ENCODE data around the gene LMTK3.

Gene LMTK3

DNA sequence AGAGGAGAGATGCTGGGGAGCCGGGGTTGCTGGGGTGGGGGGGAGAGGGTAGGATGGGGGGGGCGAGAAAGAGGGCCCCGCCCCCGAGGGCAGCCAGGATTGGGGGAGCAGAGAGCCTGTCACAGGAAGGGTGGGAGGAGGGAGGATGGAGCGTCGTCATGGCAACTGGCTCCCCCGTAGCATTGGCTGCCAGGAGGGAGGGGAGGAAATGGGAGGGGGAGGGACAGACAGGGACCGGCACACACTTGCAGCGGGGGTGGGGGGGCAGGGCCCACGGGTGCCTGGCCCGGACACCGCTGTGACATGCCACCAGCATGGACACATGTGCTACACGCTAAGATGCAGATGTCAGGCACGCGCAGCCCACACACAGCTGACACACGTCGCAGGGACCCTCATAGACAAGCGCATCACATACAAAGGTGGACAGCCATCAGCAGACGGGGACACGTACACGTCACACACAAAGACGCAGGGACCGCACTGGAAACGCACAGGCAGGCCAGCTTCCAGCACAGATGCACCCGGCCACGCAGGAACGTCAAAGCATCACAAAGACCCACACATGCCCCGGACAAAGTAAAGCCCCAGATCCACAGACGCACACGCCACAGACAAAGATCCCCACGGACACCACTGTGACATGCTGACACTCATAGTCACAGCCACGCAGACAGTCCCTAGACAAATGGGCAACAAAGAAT is at the start of gene LMTK3:
Gene LMTK3, minus strand, starts transcription at position 36 of the 704 bp plus-strand sequence. CDS start 259 bp downstream, outside the sequence.
- peak in 1 of 2 donors; percentile 64 for DNase-seq (ENCODE audit: low read depth in 2 of 2)

DNA sequence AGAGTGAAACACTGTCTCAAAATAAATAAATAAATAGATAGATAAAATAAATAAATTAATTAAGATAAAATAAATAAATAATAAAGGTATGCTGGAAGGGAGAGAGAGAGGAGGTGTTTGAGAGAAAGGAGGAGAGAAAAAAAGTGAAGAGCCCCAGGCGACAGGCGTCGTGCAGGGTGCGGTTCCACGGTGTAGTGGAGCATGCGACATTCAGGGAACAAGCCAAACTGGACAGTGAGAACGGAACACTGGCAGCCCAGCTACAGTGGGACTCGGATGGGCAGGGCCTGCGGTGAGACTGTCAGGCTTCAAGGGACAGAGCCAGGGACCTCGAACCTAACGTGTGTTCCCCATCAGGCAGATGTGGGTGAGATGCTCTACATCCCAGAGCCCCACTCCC is 49.8 kb upstream of the LMTK3 start:
- DNase-seq (ENCODE audit: low read depth in 2 of 2) = no peak

DNA sequence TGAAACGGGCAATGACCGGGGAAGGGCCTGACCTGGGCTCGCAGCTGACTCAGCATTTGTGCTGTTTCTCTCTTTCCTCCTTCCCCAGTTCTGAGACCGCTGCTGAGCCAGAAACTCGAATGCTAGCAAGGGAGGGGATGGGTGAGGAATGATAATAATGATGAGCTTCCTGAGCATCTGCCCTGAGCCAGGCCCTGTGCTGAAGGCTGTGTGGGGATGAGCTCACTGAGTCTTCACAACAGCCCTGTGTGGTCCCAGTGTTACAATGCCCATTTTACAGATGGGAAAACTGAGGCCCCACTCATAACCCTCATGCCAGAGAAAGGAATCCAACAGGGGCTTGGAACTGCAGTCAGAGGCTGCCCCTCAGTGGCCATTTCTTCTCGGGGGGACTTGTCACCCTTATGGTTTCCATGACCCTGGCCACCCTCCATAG is 48.5 kb upstream of the LMTK3 start:
- no peak for DNase-seq (ENCODE audit: low read depth in 2 of 2)

DNA sequence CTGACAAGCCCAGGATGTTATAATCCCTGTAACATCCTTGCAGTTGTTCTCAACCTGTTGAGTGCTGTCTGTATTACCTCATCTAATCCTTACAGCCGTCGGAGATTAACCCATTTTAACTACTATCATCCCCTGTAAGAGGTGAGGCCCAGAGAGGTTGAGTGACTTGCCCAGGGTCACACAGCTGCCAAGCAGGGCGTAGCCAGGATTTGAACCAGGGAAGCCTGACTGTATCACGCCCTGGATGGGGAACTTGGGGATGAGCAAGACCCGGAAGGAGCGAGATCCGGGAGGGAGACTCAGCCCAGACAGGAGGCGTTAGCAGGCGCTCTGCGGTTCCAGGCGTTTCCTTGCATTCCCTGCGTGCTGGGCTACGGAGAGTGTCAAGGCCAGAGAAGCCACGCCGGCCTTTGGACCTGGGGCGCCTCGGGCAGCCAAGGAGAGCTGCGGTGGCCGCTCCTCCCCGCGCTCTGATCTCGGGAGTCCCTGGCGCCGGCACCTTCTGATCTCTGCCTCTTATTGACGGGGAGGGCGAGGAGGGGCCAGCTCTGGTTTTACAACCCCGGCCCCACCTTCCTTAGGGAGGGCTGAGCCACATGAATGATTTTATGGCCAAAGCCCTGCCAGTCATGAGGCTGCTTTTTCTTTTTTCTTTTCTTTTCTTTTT is 46.5 kb upstream of the LMTK3 start:
- no peak for DNase-seq (ENCODE audit: low read depth in 2 of 2)

GRCh38 chr19:48556825-48557224 is 45.2 kb upstream of the LMTK3 start:
- no peak for DNase-seq (ENCODE audit: low read depth in 2 of 2)

DNA sequence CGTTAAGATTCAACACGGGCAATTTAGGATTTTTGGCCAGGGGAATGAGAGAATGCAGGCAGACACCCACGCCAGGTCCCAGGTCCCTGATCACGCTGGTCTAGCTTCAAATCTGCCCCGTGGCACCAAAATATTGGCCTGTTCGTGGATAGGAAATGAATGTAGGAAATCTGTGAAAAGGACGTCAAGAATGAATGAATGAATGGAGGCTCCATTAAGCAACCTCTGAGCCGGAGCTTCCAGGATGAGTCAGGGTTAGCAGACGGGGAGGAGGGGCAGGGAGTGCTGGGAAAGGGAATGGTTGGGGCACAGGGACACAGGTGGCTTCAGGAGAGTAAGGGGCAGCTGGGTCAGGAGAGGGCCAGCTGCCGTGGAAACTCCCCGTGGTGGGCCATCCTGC is 44.5 kb upstream of the LMTK3 start:
- no peak for DNase-seq (ENCODE audit: low read depth in 2 of 2)

- DNase-seq (ENCODE audit: low read depth in 2 of 2) = no peak
These were observed 42.9 kb upstream of the LMTK3 start for GRCh38 chr19:48554385-48555091.

DNA sequence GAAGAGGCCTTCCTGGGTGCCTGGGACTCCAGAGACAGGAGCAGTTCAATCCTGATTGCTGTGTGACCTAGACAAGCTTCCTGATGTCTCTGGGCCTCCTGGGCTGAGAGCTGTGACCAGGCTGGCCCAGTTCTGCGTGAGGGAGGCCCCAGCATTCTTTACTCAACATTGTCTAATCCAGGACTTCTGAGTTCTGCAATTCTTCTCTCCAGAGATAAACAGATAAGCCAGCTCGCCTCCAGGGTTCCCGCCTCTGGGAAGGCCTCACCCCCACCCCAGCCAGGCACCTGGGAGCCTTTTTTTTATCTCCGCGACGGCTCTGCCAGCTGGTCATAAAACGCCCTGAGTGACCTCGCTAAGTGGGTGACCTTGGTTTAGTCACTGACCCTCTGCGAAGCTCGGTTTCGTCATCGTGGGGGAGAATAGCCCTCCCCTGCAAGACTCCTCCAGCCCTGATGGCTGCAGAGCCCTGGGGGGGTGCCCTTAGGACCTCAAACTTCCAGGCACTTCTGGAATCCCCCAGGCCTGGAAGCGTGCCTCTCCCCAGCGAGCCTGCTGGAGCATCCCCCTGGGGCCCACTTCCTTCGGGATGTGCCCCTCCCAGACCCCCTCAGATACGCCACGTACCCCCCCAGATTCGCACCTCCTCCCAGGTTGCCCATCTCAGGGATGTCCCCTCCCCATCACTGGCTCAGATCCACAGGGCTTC is 42.2 kb upstream of the LMTK3 start:
- no peak for DNase-seq (ENCODE audit: low read depth in 2 of 2)

DNA sequence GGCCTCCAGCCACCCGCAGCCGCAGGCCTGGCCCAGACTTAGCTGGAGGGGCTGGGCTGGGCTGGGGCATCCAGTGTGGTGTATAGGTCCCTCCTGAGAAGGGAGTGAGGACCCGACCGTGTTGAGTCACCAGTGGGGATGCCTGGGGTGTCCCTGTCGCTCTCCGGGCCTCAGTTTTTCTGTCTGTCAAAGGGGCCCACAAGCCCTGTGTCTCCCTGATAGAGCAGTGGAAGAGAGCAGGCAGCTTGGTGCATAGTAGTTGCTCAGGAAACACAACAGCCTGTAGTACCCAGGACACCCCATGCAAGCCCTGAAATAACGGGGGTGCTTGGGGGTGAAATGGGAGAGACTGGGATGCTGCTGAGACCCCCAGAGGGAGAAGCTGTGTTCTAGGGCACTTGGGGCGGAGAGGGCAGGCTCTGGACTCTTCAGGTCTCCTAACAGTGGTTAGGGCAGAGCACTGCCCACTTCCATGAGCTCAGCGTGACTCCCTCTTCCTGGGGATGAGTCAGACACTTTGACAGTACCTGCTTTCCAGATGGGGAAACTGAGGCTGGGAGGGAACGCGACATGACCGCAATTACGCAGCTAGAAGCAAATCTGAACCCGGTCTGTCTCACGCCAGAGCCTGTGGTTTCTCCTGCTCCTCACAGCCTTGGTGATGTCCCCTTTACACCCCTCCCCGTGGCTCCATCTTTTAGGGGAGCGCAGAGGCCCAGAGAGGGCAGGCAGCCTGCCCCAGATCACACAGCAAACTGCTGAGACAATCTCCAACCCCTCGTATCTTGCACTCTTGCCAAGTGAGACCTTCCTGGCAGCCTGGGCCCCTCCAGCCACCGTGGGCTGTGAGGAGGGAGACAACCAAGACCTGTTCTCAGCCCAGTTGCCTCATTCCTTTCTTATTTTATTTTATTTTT is 41.0 kb upstream of the LMTK3 start:
- DNase-seq (ENCODE audit: low read depth in 2 of 2) = no peak

- DNase-seq (ENCODE audit: low read depth in 2 of 2) = no peak
These were observed 40.0 kb upstream of the LMTK3 start, which contains the start of gene SULT2B1 for GRCh38 chr19:48551437-48552302. Gene SULT2B1 (plus strand): TSS chr19:48552172. CDS start chr19:48552253, 81 bp downstream.

- DNase-seq (ENCODE audit: low read depth in 2 of 2) = no peak
These were observed 37.7 kb upstream of the LMTK3 start for GRCh38 chr19:48549380-48549779.

DNA sequence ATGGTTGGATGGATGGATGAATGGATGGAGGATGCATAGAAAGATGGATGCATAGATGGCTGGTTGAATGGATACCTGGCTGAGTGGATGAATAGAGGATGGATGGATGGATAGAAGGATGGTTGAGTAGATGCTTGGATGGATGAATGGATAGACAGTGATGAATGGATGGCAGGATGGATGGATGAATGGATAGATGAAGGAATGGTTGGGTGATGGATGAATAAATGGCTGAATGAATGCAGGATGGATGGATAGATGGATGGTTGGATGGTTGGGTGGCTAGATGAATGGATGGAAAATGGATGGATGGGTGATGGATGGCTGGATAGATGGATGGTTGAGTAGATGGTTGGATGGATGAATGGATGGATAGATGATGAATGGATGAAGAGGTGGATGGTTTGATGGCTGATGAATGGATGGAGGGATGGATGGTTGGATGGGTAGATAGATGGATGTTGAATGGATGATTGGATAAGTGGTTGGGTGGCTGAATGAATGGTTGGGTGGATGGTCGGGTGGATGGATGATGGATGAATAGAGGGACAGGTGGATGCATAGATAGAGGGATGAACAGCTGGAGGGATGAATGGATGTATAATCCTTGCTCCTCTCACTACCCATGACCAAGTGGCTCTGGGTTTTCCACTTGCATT is 36.7 kb upstream of the LMTK3 start:
- DNase-seq (ENCODE audit: low read depth in 2 of 2) = no peak

GRCh38 chr19:48547722-48548121 is 36.1 kb upstream of the LMTK3 start:
- DNase-seq (ENCODE audit: low read depth in 2 of 2) = no peak

- no peak for DNase-seq (ENCODE audit: low read depth in 2 of 2)
These were observed 33.5 kb upstream of the LMTK3 start for GRCh38 chr19:48544856-48545750.

DNA sequence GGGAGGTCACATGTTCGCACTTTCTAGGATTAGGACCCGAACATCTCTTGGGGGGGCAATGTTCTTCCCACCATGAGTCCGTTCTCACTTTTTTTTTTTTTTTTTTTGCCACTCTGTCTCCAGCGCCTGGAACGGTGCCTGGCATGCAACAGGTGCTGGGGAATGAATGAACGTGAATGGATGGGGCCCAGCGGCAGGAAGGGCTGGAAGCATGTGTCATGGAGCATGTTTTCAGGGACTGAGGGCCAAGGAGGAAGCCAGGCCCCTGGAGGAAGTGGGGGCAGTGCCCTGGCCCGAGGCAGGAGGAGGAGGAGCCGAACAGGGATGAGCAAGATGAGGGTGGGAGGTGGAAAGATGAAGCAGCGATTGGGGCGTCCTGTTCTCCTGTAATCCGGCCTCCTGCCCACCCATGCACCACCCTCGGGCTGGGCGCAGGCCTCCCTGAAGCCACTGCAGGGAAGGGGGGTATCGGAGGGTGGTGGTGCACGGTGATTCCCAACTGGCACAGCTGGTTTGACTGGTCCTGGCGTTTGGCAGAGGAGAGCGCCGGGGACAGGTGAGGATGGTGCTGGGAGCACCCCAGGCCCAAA is 31.6 kb upstream of the LMTK3 start:
- DNase-seq (ENCODE audit: low read depth in 2 of 2) = no peak

DNA sequence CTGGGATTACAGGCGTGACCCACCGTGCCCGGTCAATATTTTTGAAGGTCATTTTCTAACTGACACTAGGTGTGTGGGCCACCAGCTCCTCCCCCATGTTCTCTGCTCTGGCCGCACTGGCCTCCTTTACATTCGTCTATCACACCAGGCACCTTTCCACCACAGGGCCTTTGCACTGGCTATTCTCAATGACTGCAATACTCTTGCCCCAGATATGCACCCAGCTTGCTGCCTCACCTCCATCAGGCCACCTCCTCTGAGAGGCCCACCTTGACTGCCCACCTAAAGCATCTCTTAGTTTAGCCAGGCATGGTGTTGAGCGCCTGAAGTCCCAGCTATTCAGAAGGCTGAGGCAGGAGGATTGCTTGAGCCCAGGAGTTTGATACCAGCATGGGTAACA is 30.2 kb upstream of the LMTK3 start:
- no peak for DNase-seq (ENCODE audit: low read depth in 2 of 2)

DNA sequence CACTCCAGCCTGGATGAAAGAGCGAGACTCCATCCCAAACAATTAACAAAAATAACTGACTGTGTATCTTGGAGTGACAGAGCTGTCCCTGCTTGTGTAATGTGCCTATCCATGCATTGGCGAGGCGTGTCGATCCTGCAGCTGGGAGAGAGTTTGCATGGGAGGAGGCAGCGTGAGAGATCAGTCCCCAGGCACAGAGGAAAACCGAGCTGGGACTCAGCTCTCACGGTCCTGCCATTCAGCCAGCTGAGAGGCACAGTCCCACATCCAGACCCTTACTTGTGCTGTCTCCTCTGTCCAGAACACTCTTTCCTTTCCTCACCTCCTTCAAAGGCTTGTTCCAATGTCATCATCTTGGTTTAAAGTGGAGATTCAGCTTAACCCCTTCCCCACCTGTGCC is 28.5 kb upstream of the LMTK3 start:
- no peak for DNase-seq (ENCODE audit: low read depth in 2 of 2)

GRCh38 chr19:48539503-48540096 is 28.0 kb upstream of the LMTK3 start:
- no peak for DNase-seq (ENCODE audit: low read depth in 2 of 2)

All from activated CD8-positive, alpha-beta memory T cell treated with anti-CD3 and anti-CD28 coated beads for 4 hours (primary cell).